HepG2 (cell line): ENCODE data around the gene NEDD8. TPM values are rescaled to one million over a fixed set of nuclear protein-coding genes. Genes with fewer than 3 reads are reported as not detected.
A peak's percentile ranks its signal among the peaks of the same experiment; 100 is the strongest.

Experiments used
- ATF7-NPFF ChIP-seq: sonication (generic); formaldehyde crosslinking; IDR thresholded peaks from 2 replicates; pipeline ENCODE4 v1.8.1; 2023; ENCODE audit warnings: mild to moderate bottlenecking, low read depth, missing genetic modification reagents, moderate library complexity
- CHD4 ChIP-seq: fragments of 200-600 bp; sonication (generic); IDR thresholded peaks from 2 replicates; pipeline ENCODE4 v1.7.0; 2017; ENCODE audit warnings: mild to moderate bottlenecking, low read length, borderline replicate concordance
- ELF3 ChIP-seq: IDR thresholded peaks from 2 replicates; pipeline ENCODE4 v1.6.1; 2016; ENCODE audit warnings: missing genetic modification reagents, missing compliant biosample characterization
- ERF ChIP-seq: IDR thresholded peaks from 2 replicates; pipeline ENCODE4 v1.6.1; 2018; ENCODE audit warnings: missing biosample characterization, missing genetic modification reagents
- HNRNPUL1 ChIP-seq: fragments of 200-400 bp; formaldehyde crosslinking; IDR thresholded peaks from 2 replicates; pipeline ENCODE4 v1.6.1; 2017; ENCODE audit warnings: low read depth, mild to moderate bottlenecking, low read length, moderate library complexity
- MAFF ChIP-seq: IDR thresholded peaks from 2 replicates; pipeline ENCODE4 v1.6.1; 2011; ENCODE audit warnings: low read depth, low read length, improper control_type of control experiment
- MEF2D ChIP-seq: sonication (generic); formaldehyde crosslinking; IDR thresholded peaks from 2 replicates; pipeline ENCODE4 v1.5.1; 2020; ENCODE audit warnings: mild to moderate bottlenecking, missing genetic modification reagents
- MLLT10 ChIP-seq: sonication (generic); formaldehyde crosslinking; IDR thresholded peaks from 2 replicates; pipeline ENCODE4 v1.4.0; 2020; ENCODE audit warnings: missing genetic modification reagents
- PPARG ChIP-seq: conservative IDR thresholded peaks from 2 replicates; pipeline ENCODE4 v1.6.1; 2016; ENCODE audit warnings: missing biosample characterization, missing genetic modification reagents
- SOX13 ChIP-seq, 3 experiments: fragments of 450-650 bp in 1 of 3; sonication (generic) in 1 of 3; formaldehyde crosslinking in 1 of 3; IDR thresholded peaks in 2 of 3; conservative IDR thresholded peaks in 1 of 3; 2 replicates each; pipeline versions ENCODE4 v1.5.0 to v1.6.1; 2016 to 2020; ENCODE audit warnings: antibody characterized with exemption in 1 of 3, mild to moderate bottlenecking in 1 of 3, missing compliant biosample characterization in 1 of 3, missing genetic modification reagents in 1 of 3, moderate library complexity in 1 of 3
- ZBTB7B ChIP-seq: sonication (generic); formaldehyde crosslinking; IDR thresholded peaks from 2 replicates; pipeline ENCODE4 v1.4.0; 2020; ENCODE audit warnings: missing genetic modification reagents
- ZNF101 ChIP-seq: sonication (generic); formaldehyde crosslinking; IDR thresholded peaks from 2 replicates; pipeline ENCODE4 v1.4.0; 2020; ENCODE audit warnings: mild to moderate bottlenecking, low read depth, missing genetic modification reagents, borderline replicate concordance
- ZNF564 ChIP-seq: sonication (generic); formaldehyde crosslinking; IDR thresholded peaks from 2 replicates; pipeline ENCODE4 v1.8.1; 2023; ENCODE audit warnings: mild to moderate bottlenecking, missing genetic modification reagents
- ZNF761 ChIP-seq: sonication (generic); formaldehyde crosslinking; conservative IDR thresholded peaks from 2 replicates; pipeline ENCODE4 v1.4.0; 2020; ENCODE audit warnings: mild to moderate bottlenecking, missing genetic modification reagents
- ZNF780A ChIP-seq: sonication (generic); formaldehyde crosslinking; IDR thresholded peaks from 2 replicates; pipeline ENCODE4 v1.8.0; 2022; ENCODE audit warnings: mild to moderate bottlenecking, missing genetic modification reagents, moderate library complexity
- polyA plus RNA-seq, 8 experiments: library from polyadenylated mRNA; depleted of rRNA in 3 of 8; stranded (reverse) in 7 of 8; unstranded in 1 of 8; fragments of >200 nt; fragmentation: Illumina TruSeq in 4 of 8; extraction: Trizol in 4 of 8; gene quantifications; 2 replicates each; pipeline versions ENCODE4 v1.2.1 to v1.2.3, GENCODE V29; 2011 to 2016; ENCODE audit warnings: low read depth in 4 of 8, missing spikeins in 1 of 8, mixed read lengths in 1 of 8; ENCODE audit not compliant: insufficient read depth in 1 of 8
- total RNA-seq, 5 experiments: library from RNA; depleted of rRNA; stranded (reverse); fragments of >200 nt; fragmentation: Illumina TruSeq; extraction: Trizol; gene quantifications; 2 replicates each; pipeline ENCODE4 v1.2.3, GENCODE V29; 2016; ENCODE audit warnings: low read depth in 1 of 5
- TF ChIP-seq, protein P1 (sequence below): sonication (generic); formaldehyde crosslinking; IDR thresholded peaks from 2 replicates; pipeline ENCODE4 v1.4.0; 2020; ENCODE audit warnings: missing genetic modification reagents
- TF ChIP-seq, protein P2 (sequence below): sonication (generic); formaldehyde crosslinking; IDR thresholded peaks from 2 replicates; pipeline ENCODE4 v1.5.0; 2020; ENCODE audit warnings: mild to moderate bottlenecking, missing genetic modification reagents
- TF ChIP-seq, protein P3 (sequence below): sonication (generic); formaldehyde crosslinking; IDR thresholded peaks from 2 replicates; pipeline ENCODE4 v1.4.0; 2020; ENCODE audit warnings: missing genetic modification reagents, borderline replicate concordance
- TF ChIP-seq, protein P4 (sequence below): sonication (generic); formaldehyde crosslinking; IDR thresholded peaks from 2 replicates; pipeline ENCODE4 v1.8.0; 2022; ENCODE audit warnings: mild to moderate bottlenecking, missing genetic modification reagents; ENCODE audit not compliant: insufficient replicate concordance
- TF ChIP-seq, protein P5 (sequence below): sonication (generic); formaldehyde crosslinking; IDR thresholded peaks from 2 replicates; pipeline ENCODE4 v1.8.0; 2023; ENCODE audit warnings: mild to moderate bottlenecking, missing genetic modification reagents

The NEDD8 gene
- total and polyA plus RNA-seq, 2 of the 13 experiments (the other 11 are each of a cell fraction or from before 2014, with no cell fraction given), result 535 to 713 TPM

DNA sequence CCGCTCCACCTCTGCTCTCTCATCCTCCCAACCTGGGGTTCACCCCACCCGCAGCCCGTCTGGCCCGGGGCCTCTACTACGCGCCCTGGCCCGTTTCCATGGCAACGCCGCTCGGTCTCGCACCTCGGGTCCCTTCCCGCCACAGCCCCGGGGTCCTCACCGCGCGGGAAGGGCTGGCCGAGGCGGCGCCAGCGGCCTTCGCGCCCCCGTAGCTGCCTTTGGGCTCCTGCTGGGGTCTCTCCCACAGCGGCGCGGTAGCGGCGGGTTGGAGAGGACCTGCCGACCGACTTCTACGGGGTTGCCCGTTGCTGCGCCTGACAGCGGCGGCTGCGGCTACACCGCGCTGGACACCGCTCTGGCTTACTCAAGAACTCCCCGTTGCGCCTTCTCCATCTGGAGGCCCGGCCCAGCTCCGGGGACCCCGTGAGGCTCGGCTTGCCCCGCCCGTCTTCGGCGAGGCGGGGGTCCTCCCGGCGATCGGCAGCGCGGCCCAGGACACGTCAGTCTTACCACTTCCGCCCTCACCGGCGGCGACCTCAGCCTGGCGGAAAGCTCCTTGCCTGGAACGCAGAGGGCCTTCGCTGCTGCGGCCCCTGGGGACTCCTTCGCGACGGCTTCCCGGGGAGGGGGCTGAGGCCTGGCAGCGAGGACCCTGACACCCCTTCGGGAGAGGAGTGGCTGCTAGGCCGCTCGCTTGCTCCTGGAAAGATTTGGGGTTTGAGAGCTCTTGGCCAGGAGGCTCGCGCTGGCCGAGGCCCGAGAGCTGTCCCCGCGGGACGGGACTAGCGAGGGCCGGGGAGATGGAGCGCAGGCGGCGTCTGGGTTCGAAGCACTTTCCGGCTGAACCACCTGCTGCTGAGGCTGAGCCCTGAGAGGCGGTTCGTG is 36.7 kb downstream of the NEDD8 start, which contains the start of gene TM9SF1 (continued):
- TF ChIP-seq, protein P1, sequence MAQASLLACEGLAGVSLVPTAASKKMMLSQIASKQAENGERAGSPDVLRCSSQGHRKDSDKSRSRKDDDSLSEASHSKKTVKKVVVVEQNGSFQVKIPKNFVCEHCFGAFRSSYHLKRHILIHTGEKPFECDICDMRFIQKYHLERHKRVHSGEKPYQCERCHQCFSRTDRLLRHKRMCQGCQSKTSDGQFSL (CRISPR knock-in tag), result peak; percentile 59
- TF ChIP-seq MLLT10 (CRISPR knock-in tag), result peak; percentile 75
- peak; percentile 99 for TF ChIP-seq ZBTB7B
- TF ChIP-seq MAFF, result no peak
- TF ChIP-seq ATF7-NPFF (CRISPR knock-in tag), result peak; percentile 98
- TF ChIP-seq HNRNPUL1, result peak; percentile 88
- peak; percentile 99 for TF ChIP-seq ERF (CRISPR knock-in tag)
- no peak for TF ChIP-seq ZNF564 (CRISPR knock-in tag)
- TF ChIP-seq, protein P2, sequence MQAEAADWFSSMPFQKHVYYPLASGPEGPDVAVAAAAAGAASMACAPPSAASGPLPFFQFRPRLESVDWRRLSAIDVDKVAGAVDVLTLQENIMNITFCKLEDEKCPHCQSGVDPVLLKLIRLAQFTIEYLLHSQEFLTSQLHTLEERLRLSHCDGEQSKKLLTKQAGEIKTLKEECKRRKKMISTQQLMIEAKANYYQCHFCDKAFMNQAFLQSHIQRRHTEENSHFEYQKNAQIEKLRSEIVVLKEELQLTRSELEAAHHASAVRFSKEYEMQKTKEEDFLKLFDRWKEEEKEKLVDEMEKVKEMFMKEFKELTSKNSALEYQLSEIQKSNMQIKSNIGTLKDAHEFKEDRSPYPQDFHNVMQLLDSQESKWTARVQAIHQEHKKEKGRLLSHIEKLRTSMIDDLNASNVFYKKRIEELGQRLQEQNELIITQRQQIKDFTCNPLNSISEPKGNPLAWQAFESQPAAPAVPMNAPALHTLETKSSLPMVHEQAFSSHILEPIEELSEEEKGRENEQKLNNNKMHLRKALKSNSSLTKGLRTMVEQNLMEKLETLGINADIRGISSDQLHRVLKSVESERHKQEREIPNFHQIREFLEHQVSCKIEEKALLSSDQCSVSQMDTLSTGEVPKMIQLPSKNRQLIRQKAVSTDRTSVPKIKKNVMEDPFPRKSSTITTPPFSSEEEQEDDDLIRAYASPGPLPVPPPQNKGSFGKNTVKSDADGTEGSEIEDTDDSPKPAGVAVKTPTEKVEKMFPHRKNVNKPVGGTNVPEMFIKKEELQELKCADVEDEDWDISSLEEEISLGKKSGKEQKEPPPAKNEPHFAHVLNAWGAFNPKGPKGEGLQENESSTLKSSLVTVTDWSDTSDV (CRISPR knock-in tag), result peak; percentile 99
- TF ChIP-seq, protein P3, sequence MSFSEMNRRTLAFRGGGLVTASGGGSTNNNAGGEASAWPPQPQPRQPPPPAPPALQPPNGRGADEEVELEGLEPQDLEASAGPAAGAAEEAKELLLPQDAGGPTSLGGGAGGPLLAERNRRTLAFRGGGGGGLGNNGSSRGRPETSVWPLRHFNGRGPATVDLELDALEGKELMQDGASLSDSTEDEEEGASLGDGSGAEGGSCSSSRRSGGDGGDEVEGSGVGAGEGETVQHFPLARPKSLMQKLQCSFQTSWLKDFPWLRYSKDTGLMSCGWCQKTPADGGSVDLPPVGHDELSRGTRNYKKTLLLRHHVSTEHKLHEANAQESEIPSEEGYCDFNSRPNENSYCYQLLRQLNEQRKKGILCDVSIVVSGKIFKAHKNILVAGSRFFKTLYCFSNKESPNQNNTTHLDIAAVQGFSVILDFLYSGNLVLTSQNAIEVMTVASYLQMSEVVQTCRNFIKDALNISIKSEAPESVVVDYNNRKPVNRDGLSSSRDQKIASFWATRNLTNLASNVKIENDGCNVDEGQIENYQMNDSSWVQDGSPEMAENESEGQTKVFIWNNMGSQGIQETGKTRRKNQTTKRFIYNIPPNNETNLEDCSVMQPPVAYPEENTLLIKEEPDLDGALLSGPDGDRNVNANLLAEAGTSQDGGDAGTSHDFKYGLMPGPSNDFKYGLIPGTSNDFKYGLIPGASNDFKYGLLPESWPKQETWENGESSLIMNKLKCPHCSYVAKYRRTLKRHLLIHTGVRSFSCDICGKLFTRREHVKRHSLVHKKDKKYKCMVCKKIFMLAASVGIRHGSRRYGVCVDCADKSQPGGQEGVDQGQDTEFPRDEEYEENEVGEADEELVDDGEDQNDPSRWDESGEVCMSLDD, result peak; percentile 92
- peak; percentile 84 for TF ChIP-seq PPARG (CRISPR knock-in tag)
- TF ChIP-seq ZNF101 (CRISPR knock-in tag), result peak; percentile 97
- peak; percentile 99 for TF ChIP-seq ZNF761 (CRISPR knock-in tag)
- TF ChIP-seq SOX13 (IDR thresholded peaks at IDR 0.05), result 0 out of 2 replicates have a peak, but pooled peaks have one; percentile 4
- TF ChIP-seq SOX13 (CRISPR knock-in tag; conservative IDR thresholded peaks at IDR 0.05 in 1 of 2, IDR thresholded peaks at IDR 0.05 in 1 of 2), result peak in 1 of 2 experiments; percentile 55; a peak in 3 of 4 replicates
- peak; percentile 93 for TF ChIP-seq ELF3 (CRISPR knock-in tag)
- no peak for TF ChIP-seq ZNF780A
- no peak for TF ChIP-seq CHD4
- TF ChIP-seq, protein P4, sequence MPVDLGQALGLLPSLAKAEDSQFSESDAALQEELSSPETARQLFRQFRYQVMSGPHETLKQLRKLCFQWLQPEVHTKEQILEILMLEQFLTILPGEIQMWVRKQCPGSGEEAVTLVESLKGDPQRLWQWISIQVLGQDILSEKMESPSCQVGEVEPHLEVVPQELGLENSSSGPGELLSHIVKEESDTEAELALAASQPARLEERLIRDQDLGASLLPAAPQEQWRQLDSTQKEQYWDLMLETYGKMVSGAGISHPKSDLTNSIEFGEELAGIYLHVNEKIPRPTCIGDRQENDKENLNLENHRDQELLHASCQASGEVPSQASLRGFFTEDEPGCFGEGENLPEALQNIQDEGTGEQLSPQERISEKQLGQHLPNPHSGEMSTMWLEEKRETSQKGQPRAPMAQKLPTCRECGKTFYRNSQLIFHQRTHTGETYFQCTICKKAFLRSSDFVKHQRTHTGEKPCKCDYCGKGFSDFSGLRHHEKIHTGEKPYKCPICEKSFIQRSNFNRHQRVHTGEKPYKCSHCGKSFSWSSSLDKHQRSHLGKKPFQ (CRISPR knock-in tag), result peak; percentile 97
- TF ChIP-seq MEF2D (CRISPR knock-in tag), result peak; percentile 95
- TF ChIP-seq, protein P5, sequence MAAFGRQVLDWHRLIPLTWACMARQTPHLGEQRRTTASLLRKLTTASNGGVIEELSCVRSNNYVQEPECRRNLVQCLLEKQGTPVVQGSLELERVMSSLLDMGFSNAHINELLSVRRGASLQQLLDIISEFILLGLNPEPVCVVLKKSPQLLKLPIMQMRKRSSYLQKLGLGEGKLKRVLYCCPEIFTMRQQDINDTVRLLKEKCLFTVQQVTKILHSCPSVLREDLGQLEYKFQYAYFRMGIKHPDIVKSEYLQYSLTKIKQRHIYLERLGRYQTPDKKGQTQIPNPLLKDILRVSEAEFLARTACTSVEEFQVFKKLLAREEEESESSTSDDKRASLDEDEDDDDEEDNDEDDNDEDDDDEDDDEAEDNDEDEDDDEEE (CRISPR knock-in tag), result peak; percentile 99
